Gastroesophageal sphincter (tissue), 4 donors: ENCODE results near the gene RALGPS1. TPM values are rescaled to one million over a fixed set of nuclear protein-coding genes. Genes with fewer than 3 reads are reported as not detected.

Source experiments
- ATAC-seq: fragments of 150-250 bp; one replicate; pipeline ENCODE4 v1.9.1; 2016; ENCODE audit warnings: mild to moderate bottlenecking, moderate library complexity
- H3K27ac ChIP-seq, 4 donors: fragments of 200-600 bp; sonication (generic) in 3 of 4; 1 replicate in 3 of 4; 2 replicates in 1 of 4; pipeline ENCODE4 v1.5.1; 2016 to 2019
- H3K27me3 ChIP-seq: fragments of 200-600 bp; sonication (generic); one replicate; pipeline ENCODE4 v1.5.1; 2019
- H3K36me3 ChIP-seq, 2 donors: fragments of 200-600 bp; sonication (generic); one replicate each; pipeline ENCODE4 v1.5.1; 2019; ENCODE audit warnings: control low read depth in 1 of 2
- H3K4me1 ChIP-seq, 3 donors: fragments of 200-600 bp; sonication (generic); 1 replicate in 2 of 3; 2 replicates in 1 of 3; pipeline ENCODE4 v1.5.1; 2016 to 2019; ENCODE audit warnings: control low read depth in 2 of 3
- H3K4me3 ChIP-seq, 2 donors: fragments of 200-600 bp; sonication (generic); one replicate each; pipeline ENCODE4 v1.5.1; 2019; ENCODE audit warnings: mild to moderate bottlenecking in 1 of 2, moderate library complexity in 1 of 2
- H3K9me3 ChIP-seq, 3 donors: fragments of 200-600 bp; sonication (generic); one replicate each; pipeline ENCODE4 v1.5.1; 2017 to 2019; ENCODE audit warnings: control low read depth in 2 of 3
- CTCF ChIP-seq, 4 experiments: fragments of 200-600 bp in 2 of 4; fragments of 450-650 bp in 2 of 4; sonication (generic) in 1 of 4; IDR thresholded peaks; one replicate each; pipeline ENCODE4 v1.5.1; 2017 to 2019; ENCODE audit warnings: antibody characterized with exemption in 4 of 4, mild to moderate bottlenecking in 2 of 4, moderate library complexity in 2 of 4
- EP300 ChIP-seq: sonication (generic); formaldehyde crosslinking; IDR thresholded peaks from one replicate; pipeline ENCODE4 v1.6.1; 2017; ENCODE audit warnings: antibody characterized with exemption, mild to moderate bottlenecking
- POLR2A ChIP-seq, 2 donors: fragments of 450-650 bp; IDR thresholded peaks; one replicate each; pipeline ENCODE4 v1.6.1; 2017; ENCODE audit warnings: antibody characterized with exemption in 2 of 2, mild to moderate bottlenecking in 2 of 2, moderate library complexity in 1 of 2
- POLR2AphosphoS5 ChIP-seq: sonication (generic); formaldehyde crosslinking; IDR thresholded peaks from one replicate; pipeline ENCODE4 v1.6.1; 2017; ENCODE audit warnings: antibody characterized with exemption
- WGBS, 2 donors: methylation state at CpG; one replicate each; pipeline ENCODE4 v1.1.5; 2018; ENCODE audit warnings: low coverage in 1 of 2; 5-methylcytosine and 5-hydroxymethylcytosine counted together
- total RNA-seq, 4 donors: library from RNA; depleted of rRNA; stranded (reverse); fragments of >200 nt; gene quantifications; one replicate each; pipeline ENCODE4 v1.1.0, GENCODE V29; 2016

RALGPS1 gene
- total RNA-seq, 4 donors from 2014 or later, result 5.9 to 17.4 (median 11.3) TPM

GRCh38 chr9:127005770-127006314 lies 91.3 kb downstream of the RALGPS1 start:
- Histone ChIP-seq H3K9me3 (no peaks in the 10 kb centered on the region), H3K27me3 (no peaks in the 10 kb centered on the region), H3K27ac (no peak overlapping the region), H3K4me3 (no peak overlapping the region), H3K36me3 (no peaks in the 10 kb centered on the region), H3K4me1 (peaks cover 0 to 9% (median 0%) of the 10 kb centered on the region in 3 donors)
- TF ChIP-seq POLR2A (IDR thresholded peaks at IDR 0.05) (no peak), CTCF (IDR thresholded peaks at IDR 0.05) (no peak), POLR2AphosphoS5 (no peak), EP300 (no peak)
- 84 to 94% methylated on average over 5 of the region's 5 CpGs for WGBS, 2 donors
- no peak for ATAC-seq

- TF ChIP-seq CTCF (IDR thresholded peaks at IDR 0.05) (no peak), EP300 (no peak), POLR2A (IDR thresholded peaks at IDR 0.05) (no peak), POLR2AphosphoS5 (no peak)
- H3K27ac ChIP-seq, result no peak overlapping the region
- no peak for ATAC-seq
- H3K4me1 ChIP-seq, result peaks cover 0 to 15% (median 0%) of the 10 kb centered on the region in 3 donors
- no peaks in the 10 kb centered on the region for H3K36me3 ChIP-seq
- no peaks in the 10 kb centered on the region for H3K9me3 ChIP-seq
- H3K4me3 ChIP-seq, result no peak overlapping the region
- H3K27me3 ChIP-seq, result no peaks in the 10 kb centered on the region
- WGBS, 2 donors, result 75 to 80% methylated on average over 3 to 5 of the region's 6 CpGs
These were observed 93.1 kb downstream of the RALGPS1 start for GRCh38 chr9:127007638-127008037.

GRCh38 chr9:127008076-127008475 lies 93.5 kb downstream of the RALGPS1 start:
- ATAC-seq, result no peak
- Histone ChIP-seq H3K27me3 (no peaks in the 10 kb centered on the region), H3K27ac (no peak overlapping the region), H3K4me3 (no peak overlapping the region), H3K4me1 (peaks cover 0 to 15% (median 0%) of the 10 kb centered on the region in 3 donors), H3K36me3 (no peaks in the 10 kb centered on the region), H3K9me3 (no peaks in the 10 kb centered on the region)
- TF ChIP-seq POLR2AphosphoS5 (no peak), POLR2A (IDR thresholded peaks at IDR 0.05) (no peak), CTCF (IDR thresholded peaks at IDR 0.05) (no peak), EP300 (no peak)
- 100% methylated on average over 1 of the region's 1 CpG for WGBS, 2 donors

- Histone ChIP-seq H3K4me1 (peaks cover 0 to 18% (median 3%) of the 10 kb centered on the region in 3 donors), H3K36me3 (no peaks in the 10 kb centered on the region), H3K4me3 (no peak overlapping the region), H3K27me3 (no peaks in the 10 kb centered on the region), H3K9me3 (no peaks in the 10 kb centered on the region), H3K27ac (no peak overlapping the region)
- 63 to 67% methylated on average over 4 to 6 of the region's 6 CpGs for WGBS, 2 donors
- TF ChIP-seq POLR2AphosphoS5 (no peak), CTCF (IDR thresholded peaks at IDR 0.05) (no peak), EP300 (no peak), POLR2A (IDR thresholded peaks at IDR 0.05) (no peak)
- ATAC-seq, result no peak
These were observed 97.2 kb downstream of the RALGPS1 start for GRCh38 chr9:127011772-127012171.

- no peaks in the 10 kb centered on the region for H3K9me3 ChIP-seq
- peaks cover 0 to 18% (median 3%) of the 10 kb centered on the region in 3 donors for H3K4me1 ChIP-seq
- no peak for TF ChIP-seq POLR2A (IDR thresholded peaks at IDR 0.05)
- no peak for TF ChIP-seq CTCF (IDR thresholded peaks at IDR 0.05)
- TF ChIP-seq EP300, result no peak
- no peak for TF ChIP-seq POLR2AphosphoS5
- H3K4me3 ChIP-seq, result no peak overlapping the region
- H3K36me3 ChIP-seq, result no peaks in the 10 kb centered on the region
- WGBS, 2 donors, result 86% methylated on average over 2 of the region's 6 CpGs; no CpG with 5 or more reads in 1 of the 2 donors
- no peak for ATAC-seq
- H3K27ac ChIP-seq, result peak overlapping the region in 1 of 4 donors; percentile 66
- H3K27me3 ChIP-seq, result no peaks in the 10 kb centered on the region
These were observed 97.7 kb downstream of the RALGPS1 start for GRCh38 chr9:127012250-127012649.
